ENCODE measurements around the gene FAR1. TPM values are rescaled to one million over a fixed set of nuclear protein-coding genes. Genes with fewer than 3 reads are reported as not detected.

Gene FAR1
- polyA plus RNA-seq, 1 donor from 2014 or later: 110 TPM

GRCh38 chr11:13702071-13702470 lies 33.6 kb downstream of the FAR1 start:
- TF ChIP-seq, protein P1, sequence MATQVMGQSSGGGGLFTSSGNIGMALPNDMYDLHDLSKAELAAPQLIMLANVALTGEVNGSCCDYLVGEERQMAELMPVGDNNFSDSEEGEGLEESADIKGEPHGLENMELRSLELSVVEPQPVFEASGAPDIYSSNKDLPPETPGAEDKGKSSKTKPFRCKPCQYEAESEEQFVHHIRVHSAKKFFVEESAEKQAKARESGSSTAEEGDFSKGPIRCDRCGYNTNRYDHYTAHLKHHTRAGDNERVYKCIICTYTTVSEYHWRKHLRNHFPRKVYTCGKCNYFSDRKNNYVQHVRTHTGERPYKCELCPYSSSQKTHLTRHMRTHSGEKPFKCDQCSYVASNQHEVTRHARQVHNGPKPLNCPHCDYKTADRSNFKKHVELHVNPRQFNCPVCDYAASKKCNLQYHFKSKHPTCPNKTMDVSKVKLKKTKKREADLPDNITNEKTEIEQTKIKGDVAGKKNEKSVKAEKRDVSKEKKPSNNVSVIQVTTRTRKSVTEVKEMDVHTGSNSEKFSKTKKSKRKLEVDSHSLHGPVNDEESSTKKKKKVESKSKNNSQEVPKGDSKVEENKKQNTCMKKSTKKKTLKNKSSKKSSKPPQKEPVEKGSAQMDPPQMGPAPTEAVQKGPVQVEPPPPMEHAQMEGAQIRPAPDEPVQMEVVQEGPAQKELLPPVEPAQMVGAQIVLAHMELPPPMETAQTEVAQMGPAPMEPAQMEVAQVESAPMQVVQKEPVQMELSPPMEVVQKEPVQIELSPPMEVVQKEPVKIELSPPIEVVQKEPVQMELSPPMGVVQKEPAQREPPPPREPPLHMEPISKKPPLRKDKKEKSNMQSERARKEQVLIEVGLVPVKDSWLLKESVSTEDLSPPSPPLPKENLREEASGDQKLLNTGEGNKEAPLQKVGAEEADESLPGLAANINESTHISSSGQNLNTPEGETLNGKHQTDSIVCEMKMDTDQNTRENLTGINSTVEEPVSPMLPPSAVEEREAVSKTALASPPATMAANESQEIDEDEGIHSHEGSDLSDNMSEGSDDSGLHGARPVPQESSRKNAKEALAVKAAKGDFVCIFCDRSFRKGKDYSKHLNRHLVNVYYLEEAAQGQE (IDR thresholded peaks at IDR 0.05; ENCODE audit: borderline replicate concordance): no peak
- TF ChIP-seq EZH2 (IDR thresholded peaks at IDR 0.05; ENCODE audit: borderline replicate concordance, insufficient read depth, low read length, poor library complexity, severe bottlenecking) (no peak), RAD21 (conservative IDR thresholded peaks at IDR 0.05) (no peak), POLR2AphosphoS5 (IDR thresholded peaks at IDR 0.05) (no peak), EP300 (conservative IDR thresholded peaks at IDR 0.05; ENCODE audit: poor library complexity, severe bottlenecking) (no peak), TAF1 (IDR thresholded peaks at IDR 0.05; ENCODE audit: low read depth) (no peak), SMC3 (conservative IDR thresholded peaks at IDR 0.05; ENCODE audit: poor library complexity) (no peak), MXI1 (conservative IDR thresholded peaks at IDR 0.05; ENCODE audit: poor library complexity, severe bottlenecking) (no peak)
- TF ChIP-seq, protein P2, sequence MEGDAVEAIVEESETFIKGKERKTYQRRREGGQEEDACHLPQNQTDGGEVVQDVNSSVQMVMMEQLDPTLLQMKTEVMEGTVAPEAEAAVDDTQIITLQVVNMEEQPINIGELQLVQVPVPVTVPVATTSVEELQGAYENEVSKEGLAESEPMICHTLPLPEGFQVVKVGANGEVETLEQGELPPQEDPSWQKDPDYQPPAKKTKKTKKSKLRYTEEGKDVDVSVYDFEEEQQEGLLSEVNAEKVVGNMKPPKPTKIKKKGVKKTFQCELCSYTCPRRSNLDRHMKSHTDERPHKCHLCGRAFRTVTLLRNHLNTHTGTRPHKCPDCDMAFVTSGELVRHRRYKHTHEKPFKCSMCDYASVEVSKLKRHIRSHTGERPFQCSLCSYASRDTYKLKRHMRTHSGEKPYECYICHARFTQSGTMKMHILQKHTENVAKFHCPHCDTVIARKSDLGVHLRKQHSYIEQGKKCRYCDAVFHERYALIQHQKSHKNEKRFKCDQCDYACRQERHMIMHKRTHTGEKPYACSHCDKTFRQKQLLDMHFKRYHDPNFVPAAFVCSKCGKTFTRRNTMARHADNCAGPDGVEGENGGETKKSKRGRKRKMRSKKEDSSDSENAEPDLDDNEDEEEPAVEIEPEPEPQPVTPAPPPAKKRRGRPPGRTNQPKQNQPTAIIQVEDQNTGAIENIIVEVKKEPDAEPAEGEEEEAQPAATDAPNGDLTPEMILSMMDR (IDR thresholded peaks at IDR 0.05; ENCODE audit: poor library complexity, severe bottlenecking): no peak
- Histone ChIP-seq H3F3A (ENCODE audit: insufficient read depth, low read length, poor library complexity, severe bottlenecking) (no peaks in the 10 kb centered on the region), H3K79me2 (replicated peaks; ENCODE audit: insufficient read depth, low read length) (no peaks in the 10 kb centered on the region), H3K27me3 (ENCODE audit: insufficient read depth, low read depth, low read length) (no peaks in the 10 kb centered on the region), H3K4me3 (ENCODE audit: low read length) (no peak overlapping the region), H3K9me2 (ENCODE audit: insufficient read depth, low read length) (no peaks in the 10 kb centered on the region), H3K9me3 (ENCODE audit: low read length) (no peaks in the 10 kb centered on the region), H3K4me2 (ENCODE audit: low read length) (no peak overlapping the region), H3K36me3 (ENCODE audit: insufficient read depth, low read length) (no peaks in the 10 kb centered on the region), H3K27ac (ENCODE audit: low read length) (no peak overlapping the region), H2AFZ (ENCODE audit: low read depth, low read length) (no peak overlapping the region), H4K20me1 (ENCODE audit: insufficient read depth) (no peaks in the 10 kb centered on the region), H3K9ac (ENCODE audit: low read length) (no peak overlapping the region)

DNA sequence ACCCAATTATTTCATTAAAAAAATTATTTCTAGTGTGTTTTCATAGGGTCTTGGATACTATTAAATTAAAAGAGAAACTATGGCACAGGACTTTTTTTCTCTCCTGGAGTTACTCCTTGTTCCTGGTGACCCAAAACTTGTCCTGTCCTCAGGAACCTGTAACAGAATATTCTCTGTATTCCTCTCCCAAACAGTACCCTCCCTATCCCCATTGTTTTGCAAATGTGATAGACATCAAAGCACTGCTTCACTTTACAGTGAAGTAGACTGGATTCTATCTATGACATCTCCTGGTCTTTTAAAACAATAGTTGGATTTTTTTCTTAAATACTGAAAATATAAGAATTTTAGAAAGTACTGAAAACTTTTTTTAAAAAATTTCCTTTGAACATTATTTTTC lies 37.2 kb downstream of the FAR1 start:
- H3K4me3 ChIP-seq (ENCODE audit: low read length): no peak overlapping the region
- no peaks in the 10 kb centered on the region for H4K20me1 ChIP-seq (ENCODE audit: insufficient read depth)
- no peaks in the 10 kb centered on the region for H3K9me2 ChIP-seq (ENCODE audit: insufficient read depth, low read length)
- no peaks in the 10 kb centered on the region for H3K27me3 ChIP-seq (ENCODE audit: insufficient read depth, low read depth, low read length)
- TF ChIP-seq POLR2AphosphoS5 (IDR thresholded peaks at IDR 0.05) (no peak), RAD21 (conservative IDR thresholded peaks at IDR 0.05) (no peak), EP300 (conservative IDR thresholded peaks at IDR 0.05; ENCODE audit: poor library complexity, severe bottlenecking) (no peak), EZH2 (IDR thresholded peaks at IDR 0.05; ENCODE audit: borderline replicate concordance, insufficient read depth, low read length, poor library complexity, severe bottlenecking) (no peak), TAF1 (IDR thresholded peaks at IDR 0.05; ENCODE audit: low read depth) (no peak), SMC3 (conservative IDR thresholded peaks at IDR 0.05; ENCODE audit: poor library complexity) (no peak), MXI1 (conservative IDR thresholded peaks at IDR 0.05; ENCODE audit: poor library complexity, severe bottlenecking) (no peak)
- TF ChIP-seq, protein P1 (IDR thresholded peaks at IDR 0.05; ENCODE audit: borderline replicate concordance): no peak
- H3K27ac ChIP-seq (ENCODE audit: low read length): no peak overlapping the region
- H3K4me2 ChIP-seq (ENCODE audit: low read length): no peak overlapping the region
- H3K79me2 ChIP-seq (replicated peaks; ENCODE audit: insufficient read depth, low read length): no peaks in the 10 kb centered on the region
- peaks cover 7% of the 10 kb centered on the region for H3K36me3 ChIP-seq (ENCODE audit: insufficient read depth, low read length)
- no peaks in the 10 kb centered on the region for H3F3A ChIP-seq (ENCODE audit: insufficient read depth, low read length, poor library complexity, severe bottlenecking)
- no peak overlapping the region for H3K9ac ChIP-seq (ENCODE audit: low read length)
- H3K9me3 ChIP-seq (ENCODE audit: low read length): no peaks in the 10 kb centered on the region
- H2AFZ ChIP-seq (ENCODE audit: low read depth, low read length): no peak overlapping the region
